NCI-H2227 treated with DMSO at 0.1 percent for 48 hours (cell line): ENCODE data around the gene KIF18B.

Experiments
- DNase-seq: peaks from one replicate; lab custom pipeline; 2025; lab: John Stamatoyannopoulos, UW

KIF18B gene

DNA sequence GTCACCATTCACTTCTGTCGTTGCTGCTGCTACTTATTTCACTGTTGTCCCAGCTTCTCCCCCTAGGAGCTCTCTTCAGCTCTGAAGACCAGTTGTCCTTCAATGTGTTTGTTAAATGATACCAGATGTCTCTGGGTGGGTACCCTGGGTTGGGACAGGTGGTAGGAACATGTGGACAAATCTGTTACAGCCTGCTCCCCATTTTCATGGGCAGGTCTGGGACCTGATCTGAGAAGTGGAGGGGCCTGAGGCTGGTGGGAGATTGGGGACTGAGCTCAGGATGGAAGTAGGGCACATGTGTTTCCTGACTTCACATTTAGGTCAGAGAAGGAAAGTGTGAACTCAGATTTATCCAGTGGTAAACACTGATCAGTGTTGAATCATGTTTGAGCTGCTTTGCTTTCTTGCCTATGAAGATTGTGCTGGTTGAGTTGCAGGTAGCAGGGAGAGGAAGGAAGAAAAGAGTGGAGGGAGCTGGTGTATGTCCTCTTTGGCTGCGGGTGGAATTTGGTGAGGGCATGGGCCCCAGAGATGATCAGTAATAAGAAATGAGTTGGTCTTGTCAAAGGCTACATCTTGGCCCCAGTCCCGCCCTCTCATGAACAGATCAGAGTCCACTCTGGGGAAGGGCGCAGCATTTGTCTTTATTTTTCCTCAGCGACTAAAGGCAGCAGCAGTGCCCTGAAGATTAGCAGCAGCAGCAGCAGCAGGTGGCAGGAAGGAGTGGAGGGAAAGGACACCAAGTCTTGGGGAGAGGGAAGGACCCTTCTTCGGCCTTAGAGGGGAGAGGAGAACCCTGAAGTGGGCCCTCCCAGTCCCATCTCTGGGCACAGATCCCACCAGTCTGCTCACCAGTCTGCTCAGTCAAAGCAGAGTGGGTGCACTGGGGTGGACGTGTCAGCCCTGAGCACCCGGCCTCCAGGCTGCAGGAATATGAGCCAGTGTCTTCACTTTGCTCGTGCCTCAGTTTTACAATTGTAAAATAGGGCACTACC, 42.3 kb downstream of the KIF18B start:
- DNase-seq: no peak

DNA sequence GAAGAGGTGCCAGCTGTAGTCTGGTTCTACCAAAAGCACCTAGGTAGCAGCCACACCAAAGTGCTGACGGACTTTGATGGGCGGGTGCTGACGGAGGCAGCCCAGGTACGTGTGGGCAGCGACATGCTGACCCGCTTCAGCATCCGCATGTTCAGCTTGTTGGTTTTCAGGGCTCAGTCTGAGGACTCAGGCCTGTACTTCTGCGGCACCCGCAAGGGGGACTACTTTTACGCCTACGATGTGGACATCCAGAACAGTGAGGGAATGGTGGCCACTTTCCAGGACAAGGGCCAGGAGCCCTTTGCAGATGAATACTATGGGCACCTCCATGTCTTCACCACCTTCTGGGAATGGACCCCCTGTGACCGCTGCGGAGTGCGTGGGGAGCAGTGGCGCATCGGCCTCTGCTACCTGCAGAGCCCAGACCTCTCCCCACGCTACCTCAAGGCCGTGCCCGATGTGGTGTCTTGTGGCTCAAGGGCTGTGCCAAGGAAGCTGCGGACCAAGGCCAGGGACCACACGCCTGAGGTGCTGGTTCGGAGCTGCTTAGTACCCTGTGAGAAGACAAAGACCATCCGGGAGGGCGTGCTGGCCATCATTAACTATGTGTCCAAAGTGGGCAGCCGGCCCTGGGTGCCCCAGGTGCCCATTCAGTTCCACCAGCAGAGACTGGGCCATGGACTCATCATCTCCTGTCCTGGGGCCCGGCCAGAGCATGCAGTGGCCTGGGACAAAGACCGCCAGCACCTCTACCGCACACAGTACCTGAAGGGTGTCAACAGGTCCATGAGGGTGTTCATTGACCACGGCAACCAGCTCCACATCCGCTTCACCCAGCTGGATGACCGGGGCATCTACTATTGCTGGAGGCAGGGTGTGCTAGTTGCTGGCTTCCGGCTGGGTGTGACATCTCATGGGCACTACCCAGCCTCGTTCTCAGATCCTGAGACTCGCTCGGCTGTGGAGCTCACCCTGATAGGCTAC, 43.3 kb downstream of the KIF18B start:
- no peak for DNase-seq

DNA sequence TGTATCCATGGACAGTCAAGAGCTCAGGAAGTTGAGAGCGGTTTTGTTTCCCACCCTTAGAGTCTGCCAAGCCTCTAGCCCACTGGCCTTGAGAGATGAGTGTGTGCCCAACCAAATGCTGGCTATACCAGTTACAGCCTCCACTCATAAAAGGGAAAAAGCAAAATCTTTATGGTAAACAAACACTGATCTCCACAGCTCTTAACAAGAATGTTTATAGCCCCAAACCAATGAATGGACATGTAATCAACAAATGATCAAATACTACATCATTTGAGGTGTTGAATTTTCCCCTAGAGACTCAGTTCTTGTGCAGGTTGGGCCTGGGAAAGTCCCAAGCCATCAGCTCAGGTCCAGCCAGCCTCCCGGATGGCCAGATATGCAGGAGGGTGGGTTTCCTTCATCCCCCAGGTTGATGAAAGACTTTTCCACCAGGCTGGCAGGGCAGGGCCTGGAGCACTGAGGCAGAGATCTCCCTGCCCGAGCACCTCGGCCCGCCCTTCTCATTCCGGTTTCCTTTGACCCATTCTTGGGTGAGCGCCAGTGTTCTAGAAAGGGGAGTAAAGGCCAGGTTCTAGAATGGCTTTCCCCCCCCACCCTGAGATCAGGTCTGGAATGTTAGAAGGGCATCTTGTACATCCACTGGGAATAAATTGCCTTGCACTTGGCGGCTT, 44.4 kb downstream of the KIF18B start:
- DNase-seq: no peak

DNA sequence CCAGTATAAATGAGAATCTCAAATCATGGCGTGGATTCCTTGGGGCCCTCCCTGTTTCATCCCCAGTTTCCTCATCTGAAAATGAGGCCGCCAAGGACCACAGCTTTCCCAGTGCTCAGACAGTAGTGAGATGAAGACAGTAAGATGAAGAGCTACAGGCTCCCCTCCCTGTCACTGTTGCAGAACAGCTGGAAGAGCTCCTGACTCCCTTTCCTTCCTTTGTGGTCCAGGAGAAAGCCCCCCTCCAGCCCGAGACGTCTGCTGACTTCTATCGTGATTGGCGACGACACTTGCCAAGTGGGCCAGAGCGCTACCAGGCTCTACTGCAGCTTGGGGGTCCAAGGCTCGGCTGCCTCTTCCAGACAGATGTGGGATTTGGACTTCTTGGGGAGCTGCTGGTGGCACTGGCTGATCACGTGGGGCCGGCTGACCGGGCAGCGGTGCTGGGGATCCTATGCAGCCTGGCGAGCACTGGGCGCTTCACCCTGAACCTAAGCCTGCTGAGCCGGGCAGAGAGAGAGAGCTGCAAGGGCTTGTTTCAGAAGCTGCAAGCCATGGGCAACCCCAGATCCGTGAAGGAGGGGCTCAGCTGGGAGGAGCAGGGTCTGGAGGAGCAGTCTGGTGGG, 45.3 kb downstream of the KIF18B start:
- no peak for DNase-seq

DNA sequence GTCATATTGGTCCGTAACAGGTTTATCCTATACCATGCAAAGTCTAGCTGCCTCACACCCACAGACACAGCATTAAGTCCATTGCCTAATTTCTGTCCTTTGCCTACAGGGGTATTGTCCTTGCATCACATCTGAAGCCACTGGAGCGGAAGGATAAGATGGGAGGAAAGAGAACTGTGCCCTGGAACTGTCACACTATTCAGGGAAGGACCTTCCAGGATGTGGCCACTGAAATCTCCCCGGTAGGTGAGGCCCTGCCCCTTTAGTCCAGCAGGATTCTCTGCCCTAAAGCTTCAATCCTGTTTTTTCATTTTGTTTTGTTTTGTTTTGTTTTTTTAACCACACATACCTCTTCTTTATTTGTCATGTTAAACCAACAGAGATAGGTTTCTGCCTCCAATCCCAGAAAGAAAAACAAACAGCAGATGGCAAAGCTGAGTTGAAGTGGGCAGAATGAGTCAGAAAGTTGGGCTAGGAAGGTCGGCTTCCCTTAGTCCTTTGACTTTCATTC, 46.1 kb downstream of the KIF18B start:
- DNase-seq: no peak

DNA sequence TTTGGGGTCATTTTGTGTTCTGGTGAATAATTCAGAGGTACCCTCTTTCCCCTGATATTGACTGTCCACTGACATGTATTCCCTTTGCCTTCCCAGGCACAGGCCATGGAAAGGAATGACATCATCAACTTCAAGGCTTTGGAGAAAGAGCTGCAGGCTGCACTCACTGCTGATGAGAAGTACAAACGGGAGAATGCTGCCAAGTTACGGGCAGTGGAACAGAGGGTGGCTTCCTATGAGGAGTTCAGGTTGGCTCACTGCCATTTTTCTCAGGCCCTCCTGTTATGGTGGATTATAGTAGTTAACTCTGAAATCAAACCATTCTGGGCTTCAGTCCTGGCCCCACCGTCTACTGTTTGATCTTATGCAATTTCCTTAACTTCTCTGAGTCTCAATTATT, 46.7 kb downstream of the KIF18B start:
- DNase-seq: no peak

DNA sequence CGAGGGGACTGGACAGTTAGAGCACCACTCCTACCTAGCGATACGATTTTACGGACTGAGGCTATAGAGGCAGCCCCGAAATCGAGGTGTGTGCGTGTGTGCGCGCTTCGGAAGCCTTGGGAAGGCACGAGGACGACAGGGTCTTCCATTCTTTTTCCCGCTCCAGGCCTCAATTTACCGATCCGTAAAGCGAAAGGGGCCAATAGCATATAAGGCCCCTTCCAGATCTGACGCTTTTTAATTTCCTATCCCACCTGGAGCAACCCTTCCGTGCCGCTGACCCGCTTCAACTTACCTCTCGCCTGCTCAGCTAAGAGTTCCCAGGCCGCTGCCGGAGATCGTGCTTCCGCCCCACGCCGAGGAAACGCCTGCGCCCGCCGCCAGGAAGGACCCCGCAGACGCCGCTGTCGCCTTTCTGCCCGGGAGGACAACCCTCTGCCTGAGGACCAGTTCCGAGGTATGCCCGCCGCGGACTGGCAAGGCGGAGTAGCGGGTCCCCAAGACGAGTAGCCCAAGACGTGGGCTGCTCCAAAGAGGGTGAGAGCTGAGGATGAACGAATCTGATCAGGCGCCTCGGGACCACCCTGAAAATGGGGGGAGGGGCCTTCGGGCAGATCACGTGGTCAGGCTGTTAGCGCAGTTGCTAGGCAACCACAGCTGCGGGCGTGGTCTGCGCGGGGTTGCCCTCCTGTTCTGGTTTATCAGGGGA, 48.3 kb downstream of the KIF18B start, which contains the start of gene EFTUD2:
Gene EFTUD2 (minus strand): TSS at position 372 of the 709 bp plus-strand sequence. CDS start 4,924 bp downstream, outside the sequence.
- peak; percentile 99 for DNase-seq

DNA sequence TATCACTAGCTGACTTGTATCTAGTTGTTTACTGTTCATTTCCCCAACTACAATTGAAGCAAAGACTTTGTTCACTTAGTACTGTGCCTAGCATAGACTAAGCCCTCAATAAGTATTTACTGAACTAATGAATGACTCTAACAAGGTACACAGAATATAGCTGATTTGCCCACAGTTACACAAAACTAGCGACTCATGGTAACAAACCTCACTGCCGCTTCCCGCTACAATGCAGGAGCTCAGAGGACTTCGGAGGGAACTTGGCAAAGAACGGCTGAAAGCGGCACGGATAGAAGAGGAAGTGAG, 48.9 kb downstream of the KIF18B start:
- no peak for DNase-seq

DNA sequence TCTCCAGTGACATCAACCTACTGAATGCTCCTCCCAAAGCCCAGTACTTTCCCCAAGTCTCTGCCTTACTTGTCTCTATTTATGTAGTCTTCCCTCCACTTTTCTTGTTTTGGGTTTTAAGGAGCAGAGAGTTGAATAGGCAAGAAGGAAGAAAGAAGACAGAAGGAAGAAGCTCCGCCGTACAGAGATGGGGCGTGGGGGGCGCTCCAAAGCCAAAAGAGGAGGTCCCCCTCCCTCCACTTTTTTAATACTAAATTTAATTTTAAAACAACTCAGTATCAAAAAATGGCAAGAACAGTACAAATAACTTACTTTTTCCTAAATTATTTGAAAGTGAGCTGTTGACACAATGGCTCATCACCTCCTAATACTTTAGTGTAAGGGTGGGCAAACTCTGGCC, 52.9 kb downstream of the KIF18B start:
- DNase-seq: no peak

DNA sequence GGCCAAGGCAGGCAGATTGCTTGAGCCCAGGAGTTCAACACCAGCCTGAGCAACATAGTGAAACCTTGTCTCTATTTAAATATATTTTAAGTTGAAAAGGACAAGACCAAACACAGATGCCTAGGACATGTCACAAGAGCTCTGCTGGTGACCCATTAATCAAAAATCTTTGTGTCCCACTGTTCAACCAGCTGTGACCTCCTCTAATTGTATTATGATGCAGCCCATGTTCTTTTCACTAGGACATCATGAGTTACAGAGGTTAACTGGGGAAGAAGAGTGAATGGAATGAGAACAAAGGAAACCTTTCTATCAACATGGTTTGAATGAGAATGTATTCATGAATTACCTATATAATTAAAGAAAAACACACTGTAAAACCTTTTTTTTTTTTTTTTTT, 55.3 kb downstream of the KIF18B start:
- DNase-seq: no peak

DNA sequence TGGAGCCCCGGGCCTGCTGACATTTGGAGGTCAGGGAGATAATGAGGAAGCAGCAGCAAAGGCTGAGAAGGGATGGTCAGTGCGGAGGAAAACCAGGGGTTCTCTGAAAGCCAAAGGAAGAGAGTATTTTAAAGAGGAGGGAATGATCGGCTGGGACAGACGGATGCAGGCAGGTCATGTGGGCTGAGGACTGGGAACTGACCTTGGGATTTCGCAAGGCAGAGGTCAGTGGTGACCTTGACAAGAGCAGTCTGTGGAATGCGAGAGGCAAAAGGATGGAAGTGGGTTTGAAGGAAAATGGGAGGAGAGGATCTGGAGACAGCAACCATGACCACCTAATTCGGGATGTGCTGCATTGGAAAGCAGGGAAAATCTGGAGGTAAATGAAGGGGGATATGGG, 58.6 kb downstream of the KIF18B start:
- DNase-seq: no peak

DNA sequence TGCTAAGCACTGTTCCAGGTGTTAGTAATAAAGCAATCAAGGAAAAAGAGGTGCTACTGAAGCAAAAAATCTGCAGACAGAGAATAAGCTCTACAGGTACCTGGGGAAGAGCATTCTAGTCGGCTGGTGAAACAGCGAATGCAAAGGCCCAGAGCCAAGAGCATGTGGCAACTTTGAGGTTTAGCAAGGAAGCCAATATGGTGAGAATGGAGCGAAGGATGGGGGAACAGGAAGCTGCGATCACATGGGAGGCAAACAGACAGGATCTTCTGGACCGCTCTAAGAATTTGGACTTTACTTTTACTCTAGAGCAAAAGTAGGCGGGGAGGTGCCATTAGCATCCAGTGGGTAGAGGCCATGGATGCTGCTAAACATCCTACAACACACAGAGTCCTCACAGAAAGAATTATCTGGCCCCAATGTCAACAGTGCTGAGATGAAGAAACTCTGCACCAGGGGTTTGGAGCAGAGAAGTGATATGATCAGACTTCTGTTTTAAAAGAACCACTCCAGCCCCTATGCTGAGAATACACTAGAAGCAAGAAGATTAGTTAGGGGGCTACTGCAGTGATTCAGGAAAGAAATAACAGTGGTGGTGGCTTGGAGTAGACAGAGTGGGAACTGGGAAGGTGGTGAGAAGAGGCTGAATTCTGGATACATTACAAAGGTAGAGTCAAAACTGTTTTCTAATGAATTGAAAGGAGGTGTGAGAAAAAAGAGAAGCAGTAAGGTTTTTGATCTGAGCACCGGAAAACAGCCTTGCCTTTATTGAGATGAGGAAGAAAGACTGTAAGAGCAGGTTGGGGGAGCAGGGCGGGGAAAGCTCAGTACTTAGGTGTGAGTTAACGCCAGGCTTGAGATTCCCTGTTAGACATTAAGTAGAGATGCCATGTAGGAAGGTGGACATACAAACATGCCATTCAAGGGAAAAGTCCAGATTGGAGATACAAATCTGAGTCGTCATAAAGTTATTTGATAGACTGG, 59.3 kb downstream of the KIF18B start:
- no peak for DNase-seq

DNA sequence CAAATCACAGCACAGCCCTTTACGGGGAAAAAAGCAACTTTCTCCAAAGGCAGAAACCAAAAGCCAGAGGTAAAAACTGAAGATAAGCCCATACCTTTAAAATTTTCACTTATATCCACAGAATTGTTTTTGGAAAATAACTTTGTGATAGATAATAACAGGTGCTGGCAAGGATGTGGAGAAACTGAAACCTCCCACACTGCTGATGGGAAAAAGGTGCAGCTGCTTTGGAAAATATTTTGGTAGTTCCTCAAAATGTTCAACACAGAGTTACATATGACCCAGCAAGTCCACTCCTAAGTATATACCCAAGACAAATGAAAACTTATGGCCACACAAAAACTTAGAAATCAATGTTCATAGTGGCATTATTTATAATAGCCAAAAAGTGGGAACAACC, 60.6 kb downstream of the KIF18B start:
- DNase-seq: no peak

DNA sequence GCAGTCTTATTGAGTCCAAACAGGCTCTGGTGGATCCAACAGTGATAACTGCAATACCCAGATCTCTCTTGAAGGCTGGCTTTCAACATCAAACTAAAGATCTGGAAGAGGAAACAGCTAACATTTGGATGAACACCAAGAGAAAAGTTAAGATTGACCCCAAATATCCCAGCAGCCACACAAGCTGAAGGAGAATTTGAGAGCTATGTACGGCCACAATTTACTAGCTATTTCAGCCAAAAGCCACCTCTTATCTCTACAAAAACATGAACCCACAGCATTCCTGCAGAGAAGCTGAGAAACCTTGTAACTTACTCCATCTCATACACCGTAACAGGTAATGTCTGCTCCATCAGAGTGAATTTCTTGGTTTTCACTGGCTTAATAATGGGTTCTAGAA, 62.6 kb downstream of the KIF18B start:
- no peak for DNase-seq

DNA sequence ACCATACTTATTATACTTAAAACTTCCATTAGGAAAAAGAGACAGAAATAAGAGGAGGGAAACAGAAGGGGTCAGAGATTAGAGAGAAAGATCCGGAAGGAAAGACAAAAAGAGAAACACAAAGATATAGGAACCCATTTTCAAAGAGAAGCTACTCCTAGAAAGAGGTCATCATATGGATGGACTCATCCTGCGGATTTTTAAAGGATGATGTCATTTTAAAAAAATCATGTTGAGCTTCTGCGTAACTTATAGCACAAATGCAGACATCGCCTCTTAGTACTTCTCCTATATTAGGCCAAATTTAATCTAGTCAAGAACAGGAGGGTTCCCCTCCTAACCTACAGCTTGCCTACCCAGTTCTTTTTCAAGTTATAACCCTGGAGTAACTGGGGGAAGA, 66.4 kb downstream of the KIF18B start:
- no peak for DNase-seq

DNA sequence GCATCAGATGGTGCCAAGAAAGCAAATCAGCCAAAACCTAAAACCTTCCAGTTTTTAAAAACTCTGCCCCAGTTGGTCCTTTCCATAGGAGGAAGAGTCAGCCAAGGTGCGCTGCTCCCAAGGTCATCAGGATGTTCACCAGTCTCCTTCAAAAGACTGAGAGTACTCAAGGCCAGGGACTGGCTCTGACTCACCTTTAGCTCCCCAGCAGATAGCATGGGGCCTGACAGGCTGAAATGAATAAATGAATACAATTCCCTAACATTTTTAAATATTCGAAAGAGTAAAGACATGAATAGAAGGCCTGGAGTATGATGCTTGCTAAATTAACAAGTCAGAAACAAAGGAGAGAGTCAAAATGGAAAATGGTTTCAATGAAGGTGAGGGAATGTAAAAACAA, 67.5 kb downstream of the KIF18B start:
- DNase-seq: no peak

DNA sequence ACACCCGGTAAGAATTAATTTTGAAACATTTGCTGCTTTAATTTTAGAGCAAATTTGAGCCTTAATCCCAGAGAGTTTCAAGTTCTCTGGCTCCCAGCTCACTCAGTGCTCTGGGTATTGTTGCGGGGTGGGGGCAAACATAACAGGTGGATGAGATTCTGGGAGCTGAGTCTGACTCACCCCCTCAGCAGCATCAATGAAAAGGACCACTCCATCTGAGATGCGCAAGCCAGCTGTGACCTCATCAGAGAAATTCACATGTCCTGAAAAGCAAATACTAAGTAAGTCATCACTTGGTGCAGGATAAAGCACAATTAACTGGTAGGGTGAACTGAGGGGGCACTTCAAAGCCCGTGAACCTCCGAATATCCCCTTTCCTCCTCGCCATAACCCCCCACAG, 68.2 kb downstream of the KIF18B start:
- DNase-seq: no peak

DNA sequence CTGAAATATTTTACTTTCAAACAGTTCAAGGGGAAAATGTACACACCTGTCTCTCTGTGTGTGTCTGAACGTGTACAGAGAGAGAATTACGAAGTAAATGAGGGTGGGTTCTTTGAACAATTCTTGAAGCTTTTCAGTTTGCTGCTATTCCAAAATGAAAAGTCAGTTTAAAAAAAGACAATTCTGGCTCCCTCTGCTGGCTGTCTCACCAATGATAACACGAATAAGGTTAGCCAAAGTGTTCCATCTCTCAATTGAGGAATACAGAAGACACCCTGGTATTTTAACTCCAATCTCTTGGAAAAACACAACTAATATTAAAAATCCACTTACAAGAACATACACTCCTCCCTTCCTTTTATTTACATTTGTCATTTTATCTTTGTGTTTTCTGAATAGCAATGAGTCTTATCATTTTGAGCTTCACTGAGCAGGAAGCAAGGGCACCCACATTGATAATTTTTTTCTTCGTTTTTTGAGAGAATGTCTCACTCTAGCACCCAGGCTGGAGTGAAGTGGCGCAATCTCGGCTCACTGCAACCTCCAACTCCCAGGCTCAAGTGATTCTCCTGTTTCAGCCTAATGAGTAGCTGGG, 68.8 kb downstream of the KIF18B start:
- DNase-seq: peak; percentile 64

DNA sequence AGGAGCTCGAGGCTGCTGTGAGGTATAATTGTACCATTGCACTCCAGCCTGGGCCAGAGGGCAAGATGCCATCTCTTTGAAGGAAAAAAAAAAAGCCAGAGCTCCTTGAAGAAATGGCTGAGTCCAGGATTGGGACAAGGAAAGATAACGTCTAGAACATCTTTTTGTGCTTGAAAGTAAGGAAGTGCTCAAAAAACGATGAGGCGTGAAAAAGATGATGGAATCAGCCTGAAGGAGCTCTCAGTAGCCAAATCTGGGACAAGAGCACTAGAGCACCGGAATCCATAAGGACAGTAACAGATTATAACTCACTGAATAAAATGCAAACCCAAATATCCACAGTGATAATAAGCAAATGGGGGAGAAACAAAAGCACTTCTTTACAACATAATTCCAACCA, 70.5 kb downstream of the KIF18B start:
- DNase-seq: no peak
